Calu3 (cell line): Measurements from ENCODE around the gene GNB1L. TPM values are rescaled to one million over a fixed set of nuclear protein-coding genes. Genes with fewer than 3 reads are reported as not detected.

ENCODE experiments used
- BruUV-seq: library from RNA; stranded (reverse); fragments of 400-500 nt; replicated peaks from 2 replicates; lab custom pipeline; 2021; lab: Mats Ljungman, UMichigan
- CTCF ChIA-PET: fragments of 300-600 bp; sonication (Branson Sonifier 250); formaldehyde crosslinking; loops from one replicate; lab custom pipeline; 2022; ENCODE audit warnings: antibody characterized with exemption; lab: Charles Lee
- DNase-seq: peaks from one replicate; pipeline ENCODE4 v3.0.0; 2022
- H3K27ac Mint-ChIP-seq: one replicate; pipeline ENCODE4 v1.8.0; 2022; ENCODE audit warnings: mixed read lengths; ENCODE audit not compliant: unreplicated experiment
- H3K27me3 Mint-ChIP-seq: one replicate; pipeline ENCODE4 v1.8.0; 2022; ENCODE audit warnings: mixed read lengths; ENCODE audit not compliant: unreplicated experiment
- H3K36me3 Mint-ChIP-seq: one replicate; pipeline ENCODE4 v1.8.0; 2022; ENCODE audit warnings: mild to moderate bottlenecking, moderate library complexity, mixed read lengths; ENCODE audit not compliant: insufficient read depth, unreplicated experiment
- H3K4me1 Mint-ChIP-seq: one replicate; pipeline ENCODE4 v1.8.0; 2022; ENCODE audit warnings: mild to moderate bottlenecking, low read depth, mixed read lengths; ENCODE audit not compliant: unreplicated experiment
- H3K4me3 Mint-ChIP-seq: one replicate; pipeline ENCODE4 v1.8.0; 2022; ENCODE audit warnings: mild to moderate bottlenecking, low read depth, moderate library complexity, mixed read lengths; ENCODE audit not compliant: unreplicated experiment
- H3K9me3 Mint-ChIP-seq: one replicate; pipeline ENCODE4 v1.8.0; 2022; ENCODE audit warnings: low read depth, mixed read lengths; ENCODE audit not compliant: unreplicated experiment
- intact Hi-C: fragments of 100-400 bp; cut with micrococcal nuclease; formaldehyde crosslinking; loops from one replicate; pipeline ENCODE4 v1.10.0; 2022; ENCODE audit not compliant: unreplicated experiment
- total RNA-seq: library from RNA; stranded (reverse); gene quantifications from 2 replicates; pipeline ENCODE4 v1.2.3, GENCODE V29; 2022
- TF ChIP-seq, protein P1 (sequence below): fragments of 200-600 bp; IDR thresholded peaks from one replicate; pipeline ENCODE4 v1.8.0; 2022; ENCODE audit warnings: antibody characterized with exemption; ENCODE audit not compliant: unreplicated experiment

GNB1L gene
- total RNA-seq, 1 experiment from 2014 or later: 13.0 TPM

DNA sequence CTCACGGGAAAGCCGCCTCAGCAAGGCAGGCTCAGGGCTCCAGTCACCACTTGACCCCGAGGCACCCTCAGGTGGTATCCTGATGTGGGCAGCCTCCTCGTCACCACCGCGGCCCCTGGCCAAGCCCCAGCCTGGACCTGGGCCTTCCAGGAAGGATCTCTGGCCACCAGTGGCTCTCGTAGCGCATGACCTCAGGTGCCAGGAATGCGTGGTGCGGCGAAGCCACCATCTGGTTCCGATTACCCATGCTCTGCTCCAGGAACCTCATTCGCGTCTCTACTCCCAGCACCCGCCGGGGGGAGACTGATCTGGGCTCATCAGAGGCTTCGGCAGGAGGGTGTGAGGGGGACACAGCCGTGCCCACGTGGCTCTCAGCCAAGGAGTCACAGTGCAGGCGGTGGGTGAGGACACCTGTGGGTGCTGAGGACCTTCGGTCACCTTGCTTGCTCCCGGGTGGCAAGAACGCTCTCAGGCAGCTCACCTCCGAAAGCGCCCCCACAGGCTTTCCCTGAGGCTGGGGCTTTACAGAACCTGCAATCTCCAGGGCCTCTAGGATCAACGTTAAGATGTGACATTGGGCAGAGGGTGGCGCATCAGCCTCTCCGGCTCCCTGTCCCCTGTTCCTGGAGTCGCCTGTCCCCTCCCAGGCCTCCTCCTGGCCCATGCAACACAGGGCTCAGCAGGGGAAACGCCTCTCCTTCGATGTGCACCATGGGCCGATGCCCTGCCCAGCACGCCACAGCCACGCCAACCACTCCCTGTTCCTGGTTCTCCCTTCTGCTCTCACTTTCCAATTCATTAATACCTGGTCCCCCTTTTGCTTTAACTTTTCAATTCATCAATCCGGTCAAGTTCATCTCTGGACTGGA lies 55.1 kb downstream of the GNB1L start:
- Mint-ChIP-seq H3K4me1 (no peaks in the 10 kb centered on the region), H3K4me3 (no peak overlapping the region), H3K27ac (no peak overlapping the region), H3K36me3 (no peaks in the 10 kb centered on the region), H3K9me3 (no peaks in the 10 kb centered on the region), H3K27me3 (no peaks in the 10 kb centered on the region)
- DNase-seq: no peak
- intact Hi-C loops: no loop called here
- no TSS peak for BruUV-seq
- TF ChIP-seq, protein P1, sequence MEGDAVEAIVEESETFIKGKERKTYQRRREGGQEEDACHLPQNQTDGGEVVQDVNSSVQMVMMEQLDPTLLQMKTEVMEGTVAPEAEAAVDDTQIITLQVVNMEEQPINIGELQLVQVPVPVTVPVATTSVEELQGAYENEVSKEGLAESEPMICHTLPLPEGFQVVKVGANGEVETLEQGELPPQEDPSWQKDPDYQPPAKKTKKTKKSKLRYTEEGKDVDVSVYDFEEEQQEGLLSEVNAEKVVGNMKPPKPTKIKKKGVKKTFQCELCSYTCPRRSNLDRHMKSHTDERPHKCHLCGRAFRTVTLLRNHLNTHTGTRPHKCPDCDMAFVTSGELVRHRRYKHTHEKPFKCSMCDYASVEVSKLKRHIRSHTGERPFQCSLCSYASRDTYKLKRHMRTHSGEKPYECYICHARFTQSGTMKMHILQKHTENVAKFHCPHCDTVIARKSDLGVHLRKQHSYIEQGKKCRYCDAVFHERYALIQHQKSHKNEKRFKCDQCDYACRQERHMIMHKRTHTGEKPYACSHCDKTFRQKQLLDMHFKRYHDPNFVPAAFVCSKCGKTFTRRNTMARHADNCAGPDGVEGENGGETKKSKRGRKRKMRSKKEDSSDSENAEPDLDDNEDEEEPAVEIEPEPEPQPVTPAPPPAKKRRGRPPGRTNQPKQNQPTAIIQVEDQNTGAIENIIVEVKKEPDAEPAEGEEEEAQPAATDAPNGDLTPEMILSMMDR: no peak
- CTCF ChIA-PET: no interaction called here

DNA sequence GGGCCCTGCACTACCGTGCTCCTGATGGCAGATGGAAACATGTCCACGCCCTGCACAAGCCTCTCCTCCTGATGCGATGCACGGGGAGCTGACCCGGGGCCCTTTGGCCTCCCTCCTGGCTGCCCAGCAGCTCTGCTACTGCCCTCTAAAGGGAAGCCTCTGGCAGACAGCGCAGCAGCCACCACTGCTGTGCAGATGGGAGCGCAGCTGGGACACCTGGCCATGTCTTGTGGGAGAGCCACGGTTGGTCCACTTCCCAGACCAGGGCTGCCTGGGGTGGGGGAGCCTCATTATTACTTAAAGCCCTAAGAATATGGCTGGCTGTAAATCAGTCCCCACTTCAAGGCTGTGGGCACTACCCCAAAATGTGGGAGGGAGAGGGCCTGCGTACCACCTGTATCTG lies 55.8 kb downstream of the GNB1L start:
- no peak overlapping the region for H3K4me3 Mint-ChIP-seq
- intact Hi-C loops: no loop called here
- no peak overlapping the region for H3K27ac Mint-ChIP-seq
- H3K4me1 Mint-ChIP-seq: no peaks in the 10 kb centered on the region
- no peaks in the 10 kb centered on the region for H3K27me3 Mint-ChIP-seq
- no peak for DNase-seq
- H3K9me3 Mint-ChIP-seq: no peaks in the 10 kb centered on the region
- BruUV-seq: no TSS peak
- H3K36me3 Mint-ChIP-seq: no peaks in the 10 kb centered on the region
- TF ChIP-seq, protein P1: no peak
- CTCF ChIA-PET: no interaction called here

DNA sequence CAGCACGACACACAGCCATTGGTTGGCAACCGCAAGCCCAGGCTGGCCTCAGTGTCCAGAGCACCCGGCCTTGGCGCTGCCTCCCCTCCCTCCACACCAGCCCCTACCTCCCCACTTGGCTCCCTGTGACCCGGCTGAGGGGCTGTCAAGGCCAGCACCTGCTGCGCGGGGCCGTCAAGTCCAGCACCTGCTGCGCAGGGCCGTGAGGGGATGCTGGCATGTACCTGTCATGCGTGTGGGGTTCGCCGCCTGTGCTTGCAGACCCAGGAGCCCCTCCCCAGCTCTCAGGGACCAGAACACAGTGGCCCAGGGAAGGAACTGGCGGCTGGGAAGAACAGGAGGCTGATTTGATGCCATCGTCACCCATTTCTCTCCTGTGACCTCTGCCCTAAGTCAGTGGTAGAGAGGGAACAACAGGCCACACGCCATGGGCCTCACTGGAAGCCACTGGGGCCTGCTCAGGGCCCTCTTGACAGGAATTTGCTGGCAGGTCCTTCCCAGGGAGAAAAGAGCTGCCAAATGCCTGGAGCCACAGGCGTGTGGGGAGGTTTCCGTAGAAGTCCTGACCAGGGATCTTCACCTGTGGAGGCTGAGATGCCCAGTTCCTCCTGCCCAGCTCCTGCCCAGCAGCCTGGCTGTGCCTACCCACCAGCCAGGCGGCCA lies 56.5 kb downstream of the GNB1L start:
- H3K4me1 Mint-ChIP-seq: no peaks in the 10 kb centered on the region
- DNase-seq: no peak
- CTCF ChIA-PET: no interaction called here
- TF ChIP-seq, protein P1: no peak
- H3K36me3 Mint-ChIP-seq: no peaks in the 10 kb centered on the region
- H3K4me3 Mint-ChIP-seq: no peak overlapping the region
- H3K27ac Mint-ChIP-seq: no peak overlapping the region
- no peaks in the 10 kb centered on the region for H3K9me3 Mint-ChIP-seq
- no TSS peak for BruUV-seq
- intact Hi-C loops: no loop called here
- no peaks in the 10 kb centered on the region for H3K27me3 Mint-ChIP-seq

DNA sequence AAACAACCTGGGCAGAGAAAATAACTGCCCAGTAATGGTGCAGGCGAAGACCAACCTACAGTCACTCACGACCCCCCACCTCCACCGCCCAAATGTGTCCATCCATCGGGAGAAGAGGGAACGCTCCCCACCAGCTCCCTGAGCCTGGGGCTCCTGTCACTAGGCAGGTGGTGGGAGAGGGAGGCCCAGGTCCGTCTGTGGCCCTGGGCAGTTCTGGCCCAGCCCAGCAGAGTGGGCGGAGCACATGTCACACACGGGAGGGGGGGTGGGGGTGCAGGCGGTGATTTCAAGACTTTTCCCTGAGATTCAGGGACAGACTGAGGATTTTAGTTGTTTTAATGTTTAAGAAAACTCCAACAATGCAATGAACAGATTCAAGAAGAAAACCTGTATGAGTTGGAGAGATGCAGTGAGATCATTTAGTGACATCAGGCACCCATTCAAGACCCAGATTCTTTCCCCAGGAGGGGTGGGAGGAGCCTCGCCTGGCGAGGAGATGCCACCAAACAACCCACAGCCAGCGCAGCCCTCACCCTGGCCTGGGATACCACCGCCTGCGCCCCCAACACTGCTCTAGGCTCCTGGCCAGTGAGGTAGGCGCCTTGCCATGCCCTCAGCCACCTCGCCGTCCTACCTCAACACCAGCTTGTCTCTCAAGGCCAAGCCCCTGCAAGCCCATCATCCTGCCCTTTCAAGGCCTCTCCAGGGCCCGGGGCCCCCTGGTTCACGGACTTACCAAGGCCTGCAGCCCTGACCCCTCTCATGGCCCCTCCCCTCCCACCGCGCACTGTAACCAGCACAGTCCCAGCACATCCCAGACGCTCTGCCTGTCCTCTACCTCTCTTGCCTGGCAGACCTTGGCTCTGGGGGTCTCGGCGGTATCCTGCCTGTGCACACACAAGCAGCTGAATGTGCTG lies 57.3 kb downstream of the GNB1L start:
- intact Hi-C loops: no loop called here
- Mint-ChIP-seq H3K27ac (no peak overlapping the region), H3K36me3 (no peaks in the 10 kb centered on the region), H3K4me1 (no peaks in the 10 kb centered on the region), H3K4me3 (no peak overlapping the region), H3K9me3 (no peaks in the 10 kb centered on the region), H3K27me3 (no peaks in the 10 kb centered on the region)
- no TSS peak for BruUV-seq
- no peak for DNase-seq
- TF ChIP-seq, protein P1: no peak
- CTCF ChIA-PET: no interaction called here
